ENCODE measurements around the gene NRL. TPM values are rescaled to one million over a fixed set of nuclear protein-coding genes. Genes with fewer than 3 reads are reported as not detected.

NRL gene
- total RNA-seq, 1 donor = 1.8 TPM

DNA sequence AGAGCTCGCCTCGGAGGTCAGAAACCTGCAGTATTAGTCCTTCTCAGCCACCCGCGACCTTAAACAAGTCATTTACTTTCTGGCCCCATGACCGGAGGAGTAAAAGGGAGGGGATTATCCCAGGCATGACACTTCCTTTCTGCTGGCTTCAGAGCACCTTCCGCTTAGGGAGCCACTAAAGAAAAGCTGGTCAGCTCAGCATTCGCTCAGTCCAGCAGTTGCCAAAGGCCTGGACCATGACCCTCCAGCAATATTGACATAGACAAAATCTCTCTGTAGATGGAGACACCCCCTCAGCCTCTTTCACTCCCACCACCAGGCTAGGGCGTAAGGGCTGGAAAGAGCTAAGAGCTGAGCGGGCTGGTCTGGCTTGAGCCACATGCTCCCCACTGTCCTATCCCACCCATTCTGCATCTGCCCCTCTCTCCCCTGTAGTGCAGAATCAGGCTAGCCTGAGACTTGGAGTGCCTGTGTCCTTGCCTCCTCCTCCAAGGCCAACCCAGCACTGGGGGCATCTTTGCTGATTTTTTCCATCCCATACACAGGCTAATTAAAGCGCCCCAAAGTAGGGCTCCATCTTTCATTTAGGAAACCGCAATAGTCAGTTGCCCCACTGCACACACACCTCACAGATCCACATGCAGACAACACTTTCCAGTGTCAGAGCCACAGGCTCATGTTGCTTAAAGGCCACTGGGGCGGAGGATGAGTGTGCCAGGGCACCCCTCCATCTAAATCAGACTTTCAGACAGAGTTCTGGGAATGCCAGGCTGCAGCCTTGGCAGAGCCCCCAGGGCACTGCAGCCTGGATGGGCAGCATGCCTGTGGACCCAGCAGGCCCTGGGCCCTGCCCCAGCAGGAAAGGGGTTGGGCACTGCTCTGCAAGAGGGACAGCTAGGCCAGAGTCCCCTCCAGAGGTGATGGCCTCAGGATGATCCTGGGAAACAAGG, 47.3 kb downstream of the NRL start:
- peak; percentile 65 for DNase-seq (ENCODE audit: insufficient read length, low spot score, missing footprints)
- TF ChIP-seq, protein P1, sequence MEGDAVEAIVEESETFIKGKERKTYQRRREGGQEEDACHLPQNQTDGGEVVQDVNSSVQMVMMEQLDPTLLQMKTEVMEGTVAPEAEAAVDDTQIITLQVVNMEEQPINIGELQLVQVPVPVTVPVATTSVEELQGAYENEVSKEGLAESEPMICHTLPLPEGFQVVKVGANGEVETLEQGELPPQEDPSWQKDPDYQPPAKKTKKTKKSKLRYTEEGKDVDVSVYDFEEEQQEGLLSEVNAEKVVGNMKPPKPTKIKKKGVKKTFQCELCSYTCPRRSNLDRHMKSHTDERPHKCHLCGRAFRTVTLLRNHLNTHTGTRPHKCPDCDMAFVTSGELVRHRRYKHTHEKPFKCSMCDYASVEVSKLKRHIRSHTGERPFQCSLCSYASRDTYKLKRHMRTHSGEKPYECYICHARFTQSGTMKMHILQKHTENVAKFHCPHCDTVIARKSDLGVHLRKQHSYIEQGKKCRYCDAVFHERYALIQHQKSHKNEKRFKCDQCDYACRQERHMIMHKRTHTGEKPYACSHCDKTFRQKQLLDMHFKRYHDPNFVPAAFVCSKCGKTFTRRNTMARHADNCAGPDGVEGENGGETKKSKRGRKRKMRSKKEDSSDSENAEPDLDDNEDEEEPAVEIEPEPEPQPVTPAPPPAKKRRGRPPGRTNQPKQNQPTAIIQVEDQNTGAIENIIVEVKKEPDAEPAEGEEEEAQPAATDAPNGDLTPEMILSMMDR (IDR thresholded peaks at IDR 0.05; ENCODE audit: extremely low read depth, low read depth, low read length) = no peak
- Histone ChIP-seq H3K4me2 (ENCODE audit: insufficient read depth, low read length) (no peak overlapping the region), H2AFZ (ENCODE audit: low read length) (no peak overlapping the region), H3K27me3 (ENCODE audit: insufficient read depth, low read length) (peaks cover 15% of the 10 kb centered on the region), H3K4me1 (ENCODE audit: insufficient read depth, low read length) (no peaks in the 10 kb centered on the region), H3K36me3 (ENCODE audit: insufficient read depth, low read length) (no peaks in the 10 kb centered on the region), H4K20me1 (ENCODE audit: insufficient read depth, low read length) (no peaks in the 10 kb centered on the region), H3K79me2 (ENCODE audit: insufficient read depth, low read length) (no peaks in the 10 kb centered on the region), H3K9me3 (ENCODE audit: low read depth, low read length) (no peaks in the 10 kb centered on the region), H3K4me3 (ENCODE audit: insufficient read depth, low read length) (no peak overlapping the region), H3K27ac (ENCODE audit: low read depth, low read length) (no peak overlapping the region)

DNA sequence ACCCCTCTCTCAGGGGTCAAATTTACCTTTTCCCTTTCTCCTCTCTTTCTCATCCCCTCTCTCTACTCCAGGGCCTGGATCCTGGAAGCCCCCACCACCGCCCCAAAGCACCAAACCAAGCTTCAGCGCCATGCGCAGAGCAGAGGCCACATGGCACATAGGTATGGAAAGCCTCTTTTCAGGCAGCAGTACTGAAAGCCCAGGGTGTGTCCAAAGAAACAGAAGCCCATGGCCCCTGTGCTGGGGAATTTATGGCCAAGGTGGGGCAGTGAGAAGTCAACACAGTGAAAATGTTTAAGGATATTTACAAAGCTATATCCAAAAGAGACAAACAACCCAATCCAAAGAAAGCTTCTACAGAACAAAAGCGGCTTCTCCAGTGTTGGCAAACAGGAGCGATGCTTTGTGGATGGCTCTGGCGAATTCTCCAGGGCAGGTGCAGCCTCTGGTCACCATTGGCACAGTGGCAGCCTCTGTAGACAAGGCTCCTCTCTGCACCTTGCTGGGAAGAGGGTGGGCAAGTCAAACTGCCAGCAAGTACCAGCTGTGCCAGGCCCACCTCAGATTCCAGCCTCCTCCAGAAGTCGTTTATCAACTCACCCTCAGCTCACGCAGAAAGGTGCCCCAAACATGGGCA, 48.1 kb downstream of the NRL start:
- peak; percentile 64 for DNase-seq (ENCODE audit: insufficient read length, low spot score, missing footprints)
- no peaks in the 10 kb centered on the region for H3K79me2 ChIP-seq (ENCODE audit: insufficient read depth, low read length)
- peaks cover 15% of the 10 kb centered on the region for H3K27me3 ChIP-seq (ENCODE audit: insufficient read depth, low read length)
- no peaks in the 10 kb centered on the region for H3K4me1 ChIP-seq (ENCODE audit: insufficient read depth, low read length)
- no peak overlapping the region for H3K4me2 ChIP-seq (ENCODE audit: insufficient read depth, low read length)
- H3K27ac ChIP-seq (ENCODE audit: low read depth, low read length) = no peak overlapping the region
- no peak overlapping the region for H3K4me3 ChIP-seq (ENCODE audit: insufficient read depth, low read length)
- H3K36me3 ChIP-seq (ENCODE audit: insufficient read depth, low read length) = no peaks in the 10 kb centered on the region
- TF ChIP-seq, protein P1 (IDR thresholded peaks at IDR 0.05; ENCODE audit: extremely low read depth, low read depth, low read length) = no peak
- no peaks in the 10 kb centered on the region for H4K20me1 ChIP-seq (ENCODE audit: insufficient read depth, low read length)
- no peak overlapping the region for H2AFZ ChIP-seq (ENCODE audit: low read length)
- H3K9me3 ChIP-seq (ENCODE audit: low read depth, low read length) = no peaks in the 10 kb centered on the region

DNA sequence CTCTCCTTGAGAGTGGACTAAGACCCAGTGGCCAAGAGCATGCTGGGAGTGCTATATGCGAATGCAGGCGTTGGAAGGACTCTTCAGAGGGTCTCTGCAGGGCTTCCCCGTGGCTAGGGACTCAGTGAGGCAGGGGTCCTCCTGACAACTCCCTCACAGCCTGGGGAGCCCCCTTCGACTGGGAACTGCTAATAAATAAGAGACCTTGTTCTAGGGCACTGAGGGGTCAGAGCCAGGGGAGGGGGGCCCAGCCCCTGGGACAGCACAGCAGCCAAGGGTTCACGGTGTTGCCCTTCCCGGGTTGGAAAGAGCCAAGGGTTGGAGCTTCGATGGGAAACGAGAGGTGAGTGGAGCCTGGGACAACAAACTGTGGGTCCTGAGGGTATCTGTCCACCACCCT, 49.3 kb downstream of the NRL start:
- Histone ChIP-seq H3K9me3 (ENCODE audit: low read depth, low read length) (no peaks in the 10 kb centered on the region), H3K36me3 (ENCODE audit: insufficient read depth, low read length) (no peaks in the 10 kb centered on the region), H4K20me1 (ENCODE audit: insufficient read depth, low read length) (no peaks in the 10 kb centered on the region), H3K4me3 (ENCODE audit: insufficient read depth, low read length) (no peak overlapping the region), H3K4me2 (ENCODE audit: insufficient read depth, low read length) (no peak overlapping the region), H2AFZ (ENCODE audit: low read length) (no peak overlapping the region), H3K79me2 (ENCODE audit: insufficient read depth, low read length) (no peaks in the 10 kb centered on the region), H3K4me1 (ENCODE audit: insufficient read depth, low read length) (no peaks in the 10 kb centered on the region), H3K27ac (ENCODE audit: low read depth, low read length) (no peak overlapping the region), H3K27me3 (ENCODE audit: insufficient read depth, low read length) (peaks cover 13% of the 10 kb centered on the region)
- peak; percentile 69 for DNase-seq (ENCODE audit: insufficient read length, low spot score, missing footprints)
- TF ChIP-seq, protein P1 (IDR thresholded peaks at IDR 0.05; ENCODE audit: extremely low read depth, low read depth, low read length) = no peak

DNA sequence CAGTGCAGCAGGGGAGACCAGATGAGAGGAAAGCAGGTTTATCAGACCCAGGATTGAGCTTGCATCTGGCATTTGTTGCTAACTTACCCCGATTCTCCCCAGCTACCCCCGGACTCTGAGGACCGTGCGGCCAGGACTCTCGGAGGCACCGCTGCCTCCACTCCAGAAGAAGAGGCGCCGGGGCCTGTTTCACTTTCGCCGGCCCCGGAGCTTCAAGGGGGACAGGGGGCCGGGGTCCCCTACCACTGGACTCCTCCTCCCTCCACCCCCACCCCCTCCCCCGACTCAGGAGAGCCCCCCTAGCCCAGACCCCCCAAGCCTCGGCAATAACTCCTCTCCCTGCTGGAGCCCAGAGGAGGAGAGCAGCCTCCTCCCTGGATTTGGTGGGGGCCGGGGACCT, 49.9 kb downstream of the NRL start:
- no peak overlapping the region for H3K27ac ChIP-seq (ENCODE audit: low read depth, low read length)
- H3K79me2 ChIP-seq (ENCODE audit: insufficient read depth, low read length) = no peaks in the 10 kb centered on the region
- no peaks in the 10 kb centered on the region for H3K4me1 ChIP-seq (ENCODE audit: insufficient read depth, low read length)
- TF ChIP-seq, protein P1 (IDR thresholded peaks at IDR 0.05; ENCODE audit: extremely low read depth, low read depth, low read length) = no peak
- peak; percentile 61 for DNase-seq (ENCODE audit: insufficient read length, low spot score, missing footprints)
- peaks cover 7% of the 10 kb centered on the region for H3K27me3 ChIP-seq (ENCODE audit: insufficient read depth, low read length)
- no peak overlapping the region for H3K4me3 ChIP-seq (ENCODE audit: insufficient read depth, low read length)
- no peak overlapping the region for H2AFZ ChIP-seq (ENCODE audit: low read length)
- no peaks in the 10 kb centered on the region for H4K20me1 ChIP-seq (ENCODE audit: insufficient read depth, low read length)
- no peaks in the 10 kb centered on the region for H3K36me3 ChIP-seq (ENCODE audit: insufficient read depth, low read length)
- H3K4me2 ChIP-seq (ENCODE audit: insufficient read depth, low read length) = no peak overlapping the region
- no peaks in the 10 kb centered on the region for H3K9me3 ChIP-seq (ENCODE audit: low read depth, low read length)
